Measurements from ENCODE around the gene FNDC3B.
A peak's percentile ranks its signal among the peaks of the same experiment; 100 is the strongest.

The FNDC3B gene

DNA sequence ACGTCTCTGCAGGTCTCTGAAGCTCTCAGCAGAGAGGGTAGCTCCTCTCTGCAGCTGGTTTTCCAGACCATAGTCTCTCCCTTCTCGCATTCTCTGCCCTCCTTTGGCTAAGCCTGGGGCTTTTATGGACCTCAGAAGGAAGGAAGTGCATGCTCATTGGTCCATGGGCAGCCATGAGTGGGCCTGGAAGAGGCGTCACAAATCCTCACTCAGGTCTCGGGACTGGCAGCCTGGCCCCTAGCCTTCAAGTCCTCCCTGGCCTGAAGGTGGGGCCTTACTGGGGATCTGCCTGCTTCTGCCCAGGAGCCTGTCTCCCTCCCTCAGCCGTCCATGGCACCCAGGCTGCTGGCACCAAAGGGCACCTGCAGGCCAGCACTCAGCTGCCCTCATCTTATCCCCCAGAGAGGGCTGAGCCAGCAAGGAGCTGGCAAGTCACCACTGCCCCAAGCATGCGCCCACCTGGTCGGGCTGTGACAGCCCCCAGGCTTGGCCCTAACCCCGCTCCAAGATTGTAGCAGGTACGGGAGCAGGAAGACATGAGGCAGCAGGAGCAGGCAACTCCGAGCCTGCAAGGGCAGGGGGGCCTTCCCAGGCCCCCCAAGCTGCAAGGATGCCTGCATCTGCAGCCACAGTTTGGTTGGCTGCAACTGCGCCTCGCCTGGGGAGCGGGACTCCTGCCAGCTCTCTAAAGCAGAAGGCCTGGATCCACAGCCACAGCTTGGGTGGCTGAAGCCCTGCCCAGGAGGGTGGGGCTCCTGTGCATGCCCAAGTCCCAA is 371.5 kb downstream of the FNDC3B start:
- DNase-seq = no peak

DNA sequence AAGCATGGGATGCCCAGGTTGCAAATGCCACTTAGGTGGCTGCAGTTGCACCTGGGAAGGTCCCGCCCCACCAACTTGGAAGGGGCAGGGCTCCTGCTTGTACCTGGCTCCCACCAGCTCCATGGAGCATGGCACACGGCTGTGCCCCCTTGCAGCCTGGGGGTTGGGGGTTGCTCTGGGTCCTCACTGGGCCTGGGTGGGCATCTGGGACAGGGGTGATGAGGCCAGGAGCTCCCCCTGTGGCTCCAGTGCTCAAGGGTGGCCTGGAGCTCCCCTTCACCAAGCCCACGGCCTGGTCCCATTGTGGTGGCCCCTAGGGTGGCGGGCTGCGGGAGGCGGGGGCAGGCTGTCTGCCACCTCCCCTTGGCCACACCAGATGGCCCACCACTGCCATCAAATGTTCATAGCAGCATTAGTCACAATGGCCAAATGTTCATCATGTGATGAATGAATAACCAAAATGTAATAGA is 372.1 kb downstream of the FNDC3B start:
- no peak for DNase-seq

- no peak for DNase-seq
Observed at GRCh38 chr3:172415323-172415722, 375.9 kb downstream of the FNDC3B start.

- DNase-seq = no peak
Observed at GRCh38 chr3:172437713-172438112, 398.3 kb downstream of the FNDC3B start.

DNA sequence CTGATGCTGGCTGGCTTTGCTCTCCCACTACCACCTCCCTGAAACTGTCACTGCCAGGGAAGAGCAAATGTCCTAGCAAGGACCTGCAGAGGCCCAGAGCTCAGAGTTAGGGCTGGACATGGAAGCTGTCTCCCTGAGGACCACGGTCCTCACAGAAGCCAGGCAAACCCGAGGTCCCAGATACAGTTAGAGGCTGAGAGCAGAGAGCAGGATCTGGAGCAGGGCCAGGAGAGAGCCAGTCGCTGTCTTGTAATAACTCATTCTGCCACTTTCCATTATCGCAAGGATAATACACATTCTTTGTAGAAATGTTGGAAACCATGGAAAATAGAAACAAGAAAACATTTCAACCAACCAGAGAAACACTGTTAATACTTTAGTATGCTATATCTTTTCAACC is 398.8 kb downstream of the FNDC3B start:
- DNase-seq = no peak

DNA sequence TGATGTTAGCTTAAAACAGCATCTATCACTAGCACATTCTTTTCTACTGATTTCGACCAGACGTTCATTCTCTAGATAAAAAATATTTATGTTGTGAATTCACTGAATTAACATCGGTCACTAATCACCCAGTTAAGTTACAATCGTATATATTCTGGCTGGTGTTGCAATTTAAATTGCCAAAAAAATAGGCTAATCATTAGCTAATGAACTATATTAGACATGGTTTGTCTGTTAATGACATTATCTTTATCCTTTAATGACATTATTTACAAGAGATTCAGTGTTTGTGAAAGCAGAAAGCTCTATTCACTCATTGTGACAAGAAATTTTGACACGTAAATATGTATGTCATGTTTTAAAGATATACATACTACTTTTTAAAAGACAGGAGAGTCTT is 402.2 kb downstream of the FNDC3B start:
- DNase-seq = no peak

- peak in 1 of 4 experiments; percentile 17 for DNase-seq
Observed at GRCh38 chr3:172442606-172443005, 403.2 kb downstream of the FNDC3B start.

DNA sequence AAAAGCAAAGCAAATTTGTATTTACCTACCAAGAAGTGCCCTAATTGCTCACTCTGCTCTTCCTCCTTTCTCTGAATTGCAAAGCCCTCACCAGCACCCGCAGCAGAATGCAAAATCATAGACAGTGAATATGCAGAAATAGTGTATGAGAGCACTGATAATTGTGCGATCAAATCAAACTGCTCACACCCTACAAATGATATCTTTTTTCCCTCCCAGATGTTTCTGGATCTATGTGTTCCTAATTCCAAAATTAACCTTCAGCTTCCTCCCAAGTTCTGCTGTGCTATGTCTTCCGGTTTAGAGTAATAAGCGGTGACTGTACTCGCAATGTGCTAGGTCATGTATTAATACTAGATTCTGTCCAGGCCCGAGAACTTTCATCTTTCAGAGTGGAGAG is 405.4 kb downstream of the FNDC3B start:
- DNase-seq = peak in 2 of 4 experiments; percentile 6 to 36

- no peak for DNase-seq
Observed at GRCh38 chr3:172446198-172446597, 406.8 kb downstream of the FNDC3B start.

DNA sequence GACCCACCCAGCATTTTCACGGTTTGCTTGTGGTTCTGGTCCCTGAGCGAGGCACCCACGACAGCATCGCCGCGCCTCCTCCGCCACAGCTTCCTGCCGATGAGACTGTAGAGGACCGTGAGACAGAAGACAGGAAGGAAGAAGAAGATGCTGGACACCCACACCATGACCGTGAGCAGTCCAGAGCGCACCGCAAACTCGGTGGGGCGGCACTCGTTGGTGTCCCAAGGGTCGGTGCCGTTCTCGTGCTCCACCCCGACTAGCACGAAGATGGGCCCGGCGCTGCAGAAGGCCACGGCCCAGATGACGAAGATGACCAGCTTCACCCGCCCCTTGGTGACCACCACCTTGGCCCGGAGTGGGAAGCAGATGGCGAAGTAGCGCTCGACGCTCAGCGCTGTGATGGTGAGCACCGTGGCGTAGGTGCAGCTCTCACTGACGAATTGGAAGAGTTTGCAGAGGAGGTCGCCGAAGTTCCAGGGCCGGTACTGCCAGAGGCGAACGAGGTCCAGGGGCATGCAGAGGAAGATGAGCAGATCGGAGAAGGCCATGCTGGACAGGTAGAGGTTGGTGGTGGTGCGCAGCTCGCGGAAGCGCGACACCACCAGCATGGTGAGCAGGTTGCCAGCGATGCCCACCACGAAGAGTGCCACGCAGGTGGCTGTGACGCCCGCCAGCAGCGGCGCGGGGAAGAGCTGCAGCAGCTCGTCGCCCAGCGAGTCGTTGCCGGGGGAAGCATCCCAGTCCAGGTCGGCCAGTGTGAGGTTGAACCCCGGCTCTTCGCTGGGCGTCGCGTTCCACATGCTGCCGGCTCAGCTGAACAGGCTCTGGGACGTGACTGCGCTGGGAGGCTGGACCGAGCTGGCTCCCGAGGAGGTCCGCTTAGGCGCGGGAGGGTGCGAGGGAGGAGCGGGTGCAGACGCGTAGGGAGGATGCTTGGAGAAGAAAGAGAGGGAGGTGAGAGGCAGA is 408.5 kb downstream of the FNDC3B start, which contains the start of gene GHSR:
TSS of gene GHSR (minus strand) at position 846 of the 969 bp plus-strand sequence. CDS start at position 803, 43 bp downstream.
- no peak for DNase-seq

- no peak for DNase-seq
Observed at GRCh38 chr3:172448661-172449465, 409.5 kb downstream of the FNDC3B start.

GRCh38 chr3:172449466-172450149 is 410.2 kb downstream of the FNDC3B start:
- DNase-seq = peak; percentile 10 to 57 (median 44)

All from suppressor macrophage (primary cell).